GM21723 (cell line): Measurements from ENCODE around the gene SOX30.
A peak's percentile ranks its signal among the peaks of the same experiment; 100 is the strongest.

Source experiments
- ATAC-seq: cut with Tn5 transposase; IDR thresholded peaks from one replicate; pipeline ENCODE4 v1.9.1; 2021; ENCODE audit warnings: mild to moderate bottlenecking, moderate library complexity; ENCODE audit not compliant: unreplicated experiment

SOX30 gene

DNA sequence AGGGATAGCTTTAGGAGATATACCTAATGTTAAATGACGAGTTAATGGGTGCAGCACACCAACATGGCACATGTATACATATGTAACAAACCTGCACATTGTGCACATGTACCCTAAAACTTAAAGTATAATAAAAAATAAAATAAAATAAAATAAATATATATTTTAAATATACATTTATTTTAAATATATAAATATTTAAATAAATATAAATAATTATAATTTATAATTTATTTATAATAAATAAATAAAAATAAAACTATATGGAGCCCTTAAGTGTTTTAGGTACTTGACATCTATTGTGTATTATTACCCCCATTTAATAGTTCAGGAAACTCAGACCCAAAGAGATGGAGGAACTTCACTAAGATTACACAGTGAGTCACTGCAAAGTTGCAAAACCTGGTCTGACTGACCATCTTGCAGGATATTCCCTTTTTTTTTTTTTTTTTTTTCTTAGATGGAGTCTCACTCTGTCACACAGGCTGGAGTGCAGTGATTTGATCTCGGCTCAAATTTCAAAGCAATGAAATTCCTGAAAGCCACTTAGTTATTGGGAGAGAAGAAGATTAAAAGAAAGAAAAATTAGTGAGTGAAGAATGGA, 13.3 kb upstream of the SOX30 start:
- no peak for ATAC-seq

DNA sequence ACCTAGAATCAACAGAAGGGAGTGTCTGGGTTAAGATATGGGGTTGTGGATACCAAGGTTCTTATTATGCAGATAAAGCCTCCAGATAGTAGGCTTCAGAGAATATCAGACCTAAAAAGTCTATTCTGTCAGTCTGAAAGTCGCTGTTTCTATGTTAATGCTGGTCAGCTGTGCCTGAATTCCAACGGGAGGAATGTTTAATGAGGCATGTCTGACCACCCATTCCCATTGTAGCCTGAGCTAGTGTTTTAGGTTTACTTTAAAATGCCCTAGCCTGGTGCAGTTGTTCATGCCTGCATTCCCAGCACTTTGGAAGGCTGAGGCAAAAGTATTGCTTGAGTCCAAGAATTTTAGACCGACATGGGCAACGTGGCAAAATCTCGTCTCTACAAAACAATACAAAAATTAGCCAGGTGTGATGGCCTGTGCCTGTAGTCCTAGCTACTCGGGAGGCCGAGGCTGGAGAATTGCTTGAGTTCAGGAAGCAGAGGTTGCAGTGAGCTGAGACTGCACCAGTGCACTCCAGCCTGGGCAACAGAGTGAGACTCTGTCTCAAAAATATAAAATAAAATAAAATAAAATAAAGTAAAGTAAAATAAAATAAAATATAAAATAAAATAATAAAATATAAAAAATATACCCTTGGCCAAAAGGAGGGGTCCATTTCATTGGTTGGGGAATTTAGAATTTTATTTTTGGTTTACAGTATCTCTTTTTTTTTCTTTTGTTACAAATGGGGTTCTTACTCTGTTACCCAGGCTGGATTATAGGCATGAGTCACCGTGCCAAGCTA, 7.8 kb upstream of the SOX30 start:
- ATAC-seq: no peak

DNA sequence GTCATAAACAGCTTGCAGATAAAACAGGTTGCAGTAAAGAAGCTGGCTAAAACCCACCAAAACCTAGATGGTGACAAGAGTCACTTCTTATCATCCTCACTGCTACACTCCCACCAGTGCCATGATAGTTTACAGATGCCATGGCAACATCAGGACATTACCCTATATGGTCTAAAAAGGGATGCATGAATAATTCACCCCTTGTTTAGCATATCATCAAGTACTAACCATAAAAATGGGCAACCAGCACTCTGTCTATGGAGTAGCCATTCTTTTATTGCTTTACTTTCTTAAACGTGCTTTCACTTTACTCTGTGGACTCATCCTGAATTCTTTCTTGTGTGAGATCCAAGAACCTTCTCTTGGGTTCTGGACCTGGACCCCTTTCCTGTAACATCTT, 6.7 kb upstream of the SOX30 start:
- ATAC-seq: no peak

DNA sequence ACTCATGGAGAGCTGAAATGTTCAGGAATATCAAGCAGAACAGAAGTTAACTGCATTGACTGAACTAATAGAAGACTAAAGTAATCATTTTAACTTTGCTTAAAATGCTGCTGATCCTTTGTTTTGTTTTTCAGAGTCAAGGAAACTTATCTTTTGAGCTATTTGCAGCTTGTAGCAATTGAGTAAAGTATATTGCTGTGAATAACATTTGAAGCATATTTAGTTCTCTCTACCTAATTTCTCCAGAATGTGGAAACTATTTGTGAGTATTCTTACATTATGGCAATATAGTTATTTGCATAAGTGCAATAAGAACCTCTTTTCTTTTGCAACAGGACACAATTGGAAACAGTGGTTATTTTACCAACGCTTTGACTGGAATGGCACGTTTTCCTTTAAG, 5.3 kb upstream of the SOX30 start:
- ATAC-seq: no peak

DNA sequence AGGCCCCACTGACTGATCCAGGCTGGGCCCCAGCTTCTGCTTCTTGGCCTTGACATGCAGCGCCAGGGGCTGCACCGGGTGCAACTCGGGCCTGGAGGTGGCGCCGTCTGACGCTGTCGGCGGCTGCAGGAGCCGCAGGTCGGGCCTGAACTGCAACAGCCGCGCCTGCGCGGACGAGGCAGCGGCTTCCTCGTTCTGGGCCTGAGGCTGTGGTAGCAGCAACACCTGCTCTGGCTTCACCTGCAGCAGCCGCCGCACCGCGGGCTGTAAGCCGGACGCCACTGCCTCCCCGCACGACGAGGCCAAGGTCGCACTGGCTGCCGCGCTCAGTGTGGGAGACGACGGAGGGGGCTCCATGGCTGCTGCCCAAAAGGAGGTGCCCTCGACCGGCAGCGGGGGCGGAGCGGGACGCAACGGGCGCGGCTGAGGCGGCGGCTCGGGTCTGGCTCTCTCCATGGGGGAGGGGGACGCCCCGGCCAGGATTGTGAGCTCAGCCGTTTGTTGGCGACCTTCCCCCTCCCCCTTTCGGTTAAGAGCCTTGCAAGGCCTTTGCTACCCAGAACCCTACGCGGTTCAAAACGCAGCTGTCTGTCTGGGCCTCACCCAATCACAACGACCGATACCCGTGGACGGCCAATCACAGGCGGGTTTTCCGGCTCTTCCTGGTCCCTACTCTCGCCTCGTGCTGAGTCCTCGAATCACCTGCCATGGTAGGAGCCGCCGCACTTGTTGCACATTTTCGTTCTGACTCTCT, 438 bp downstream of the SOX30 start:
- peak; percentile 78 for ATAC-seq

DNA sequence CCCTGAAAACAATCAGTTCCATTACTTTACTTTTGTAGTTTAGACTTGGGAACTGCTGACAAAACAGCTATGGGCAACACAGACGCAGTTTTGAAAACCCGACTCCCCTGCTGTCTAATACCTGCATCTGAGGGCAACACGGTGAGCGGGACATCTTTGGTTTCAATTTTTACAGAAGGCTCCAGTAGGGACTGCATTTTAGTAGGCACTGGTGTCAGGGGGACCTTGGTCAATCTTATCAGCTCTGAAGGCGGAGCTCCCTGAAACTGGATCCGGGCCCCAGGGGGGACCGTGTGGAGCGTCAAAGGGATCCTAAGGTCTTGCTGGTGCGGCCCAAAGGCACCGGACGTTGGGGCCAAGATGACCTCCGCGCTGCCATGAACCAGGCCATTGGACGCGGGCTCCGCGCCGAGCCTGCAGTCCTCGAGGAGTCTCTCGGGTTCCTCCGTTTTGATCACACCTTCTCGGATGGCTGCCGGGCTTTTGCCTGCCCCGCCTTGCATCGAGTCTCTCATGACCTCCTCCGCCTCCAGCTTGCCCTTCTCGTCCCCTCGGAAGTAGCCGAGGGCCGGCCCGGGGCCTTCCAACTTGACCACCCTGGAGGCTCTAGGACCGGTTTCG, 1.1 kb downstream of the SOX30 start:
- ATAC-seq: no peak

DNA sequence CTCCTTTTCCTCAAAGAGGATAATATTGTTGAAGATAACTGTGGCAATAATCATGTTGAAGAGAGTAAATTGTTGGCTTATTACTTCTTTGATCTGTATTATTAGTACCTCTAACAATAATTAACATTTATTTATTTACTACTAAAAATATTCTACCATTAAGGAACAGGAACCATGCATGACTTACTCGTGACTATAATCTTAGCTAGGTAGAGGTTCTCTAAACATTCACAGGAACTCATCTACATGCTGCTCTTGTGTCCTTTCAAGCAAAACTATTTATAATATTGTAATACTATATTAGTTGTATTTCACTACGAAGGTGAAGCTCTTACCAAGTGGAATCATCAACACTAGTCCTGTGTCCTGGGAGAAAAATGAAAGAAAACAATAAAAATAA, 3.1 kb downstream of the SOX30 start:
- ATAC-seq: no peak

DNA sequence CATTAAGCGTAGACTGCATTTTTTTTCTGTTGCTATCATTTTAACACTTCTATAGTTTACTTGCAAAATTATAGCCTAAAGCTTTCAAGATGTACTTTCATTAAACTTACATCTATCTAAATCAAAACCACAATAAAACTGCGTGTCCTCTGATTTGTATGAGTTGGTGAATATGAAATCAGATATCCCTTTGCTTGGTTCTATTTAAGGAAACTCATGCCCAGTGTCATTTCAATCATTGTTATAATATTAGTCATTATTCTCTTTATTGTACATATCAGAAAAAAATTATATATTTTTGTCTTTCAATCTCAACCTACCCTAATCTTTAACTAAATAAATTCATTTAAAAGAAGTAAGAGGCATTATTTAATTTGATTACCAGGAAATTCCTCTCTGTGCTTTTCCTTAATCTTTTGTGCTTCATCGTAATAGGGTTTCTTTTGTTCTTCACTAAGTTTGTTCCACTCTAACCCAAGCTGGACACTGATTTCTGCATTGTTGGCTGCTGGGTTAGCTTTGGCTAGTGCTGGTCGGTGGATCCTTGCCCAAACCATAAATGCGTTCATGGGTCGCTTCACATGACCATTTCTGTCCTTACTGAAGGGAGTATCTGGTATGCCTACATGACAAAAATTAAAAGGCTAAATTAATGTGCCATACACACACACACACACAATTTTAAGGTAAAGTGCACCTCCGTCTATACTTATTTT, 3.8 kb downstream of the SOX30 start:
- ATAC-seq: no peak

DNA sequence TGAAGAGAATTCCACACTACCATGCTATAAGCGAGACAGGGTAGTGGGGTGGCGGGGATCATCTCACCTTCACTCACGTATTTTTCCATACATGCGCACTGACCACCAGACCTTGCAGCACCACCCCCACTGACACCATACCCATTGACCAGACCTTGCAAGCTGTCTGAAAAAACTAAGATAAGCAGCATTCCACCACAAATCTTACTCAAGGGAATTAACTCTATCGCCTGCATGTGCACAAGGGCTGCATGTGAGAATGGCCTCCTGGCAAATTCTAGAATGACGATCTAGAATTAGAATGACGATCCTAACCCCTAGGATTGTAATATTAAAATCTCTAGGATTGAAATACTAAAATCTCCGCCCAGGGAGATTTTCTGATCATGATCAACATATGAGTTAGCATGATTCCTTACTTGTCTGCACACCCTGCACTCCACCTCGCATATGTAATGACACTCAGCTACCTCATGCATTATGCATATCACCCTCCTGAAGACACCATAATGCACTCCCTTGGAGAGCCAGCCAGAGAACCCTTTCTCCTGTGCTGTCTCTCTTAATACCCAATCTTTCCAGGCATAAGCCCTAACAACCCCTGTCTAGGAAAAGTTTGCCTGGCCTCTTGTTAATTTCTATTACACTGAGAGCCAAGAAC, 11.7 kb downstream of the SOX30 start:
- no peak for ATAC-seq

DNA sequence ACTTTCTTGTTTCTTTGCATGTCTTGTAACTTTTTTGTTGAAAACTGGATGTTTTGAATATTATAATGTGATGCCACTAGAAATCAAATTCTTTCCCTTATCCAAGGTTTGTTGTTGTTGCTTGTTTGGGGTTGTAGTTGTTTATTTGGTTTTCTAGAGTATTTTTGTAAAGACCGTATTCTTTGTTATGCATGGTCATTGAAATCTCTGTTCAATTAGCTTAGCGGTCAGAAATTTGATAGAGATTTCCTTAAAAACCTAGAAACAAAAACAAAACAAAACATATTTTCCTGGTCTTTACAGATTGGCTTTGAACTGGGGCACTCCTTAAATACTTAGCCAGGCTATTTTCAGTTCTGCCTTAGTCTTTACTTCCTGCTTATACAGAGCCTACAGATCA, 21.9 kb downstream of the SOX30 start:
- ATAC-seq: no peak

DNA sequence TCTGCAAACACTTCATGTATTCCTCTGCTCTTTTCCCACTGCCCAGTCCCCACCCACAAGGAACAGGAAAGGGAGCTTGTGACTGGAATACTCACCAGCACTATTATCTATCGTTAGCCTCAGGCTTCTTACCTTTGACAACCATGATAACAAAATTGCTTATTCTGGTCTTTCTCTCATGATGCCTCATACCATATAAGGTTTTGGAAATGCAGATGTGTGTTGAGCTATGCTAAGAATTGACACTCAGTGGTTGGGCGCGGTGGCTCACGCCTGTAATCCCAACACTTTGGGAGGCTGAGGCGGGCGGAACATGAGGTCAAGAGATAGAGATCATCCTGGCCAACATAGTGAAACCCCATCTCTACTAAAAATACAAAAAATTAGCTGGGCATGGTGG, 25.4 kb downstream of the SOX30 start:
- ATAC-seq: no peak

DNA sequence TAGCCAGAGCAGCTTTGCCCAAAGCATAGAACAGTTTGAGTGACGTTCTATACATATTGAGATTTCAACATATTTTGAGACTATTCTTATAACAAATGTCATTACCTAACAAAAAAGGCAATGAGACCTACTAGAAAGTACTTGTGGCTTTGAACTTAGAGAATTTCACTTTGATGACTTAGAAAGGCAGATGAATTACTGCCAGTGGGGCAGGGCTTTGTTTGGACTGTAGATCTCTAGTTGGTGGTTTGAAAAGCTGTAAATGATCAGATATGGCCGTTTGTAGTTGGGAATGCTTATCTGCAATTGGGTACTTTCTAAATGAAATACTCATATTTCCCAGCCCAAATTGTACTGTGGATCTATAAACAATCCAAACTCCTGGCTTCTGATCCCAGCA, 28.1 kb downstream of the SOX30 start:
- ATAC-seq: no peak

DNA sequence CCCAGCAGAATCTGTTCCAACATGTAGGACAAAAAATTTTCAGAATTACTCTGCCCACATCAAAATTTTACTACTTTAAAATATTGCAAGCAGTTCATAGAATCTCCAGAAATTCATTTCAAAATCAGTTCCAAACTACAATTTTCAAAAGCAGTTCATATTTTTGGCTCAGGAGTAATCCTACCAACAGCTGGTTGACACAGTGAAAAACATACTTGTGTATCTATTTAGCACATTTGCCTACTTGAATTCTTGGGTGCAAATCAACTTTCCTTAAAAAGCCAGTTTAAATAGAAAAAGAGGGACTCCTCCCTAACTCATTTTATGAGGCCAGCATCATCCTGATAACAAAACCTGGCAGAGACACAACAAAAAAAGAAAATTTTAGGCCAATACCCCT, 31.5 kb downstream of the SOX30 start:
- ATAC-seq: no peak

DNA sequence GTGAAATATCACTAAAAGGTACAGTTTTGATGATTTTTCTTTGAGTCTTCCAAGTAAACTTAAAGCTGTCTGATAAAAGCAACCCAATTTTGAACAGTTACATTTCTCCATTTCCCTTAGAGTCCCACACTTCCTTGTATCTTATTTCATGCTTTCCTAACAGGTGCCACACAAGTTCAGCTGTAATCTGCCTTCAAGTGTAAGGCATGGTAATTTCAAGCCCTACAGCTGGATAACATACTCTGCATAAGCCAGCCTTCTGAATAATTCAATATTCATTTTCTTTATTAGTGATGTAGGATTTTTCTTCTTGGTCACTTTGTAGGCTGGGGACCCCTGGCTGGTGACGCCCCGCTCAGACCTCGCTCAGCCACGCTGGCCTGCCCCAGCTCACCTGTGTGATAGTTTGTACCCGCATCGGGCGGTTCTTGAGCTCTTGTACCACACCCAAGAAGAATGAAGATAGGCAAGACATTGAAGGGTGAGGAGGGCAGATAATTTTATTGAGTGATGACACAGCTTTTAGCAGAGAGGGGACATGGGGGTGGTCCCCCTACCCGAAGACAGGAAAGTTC, 34.0 kb downstream of the SOX30 start:
- no peak for ATAC-seq

DNA sequence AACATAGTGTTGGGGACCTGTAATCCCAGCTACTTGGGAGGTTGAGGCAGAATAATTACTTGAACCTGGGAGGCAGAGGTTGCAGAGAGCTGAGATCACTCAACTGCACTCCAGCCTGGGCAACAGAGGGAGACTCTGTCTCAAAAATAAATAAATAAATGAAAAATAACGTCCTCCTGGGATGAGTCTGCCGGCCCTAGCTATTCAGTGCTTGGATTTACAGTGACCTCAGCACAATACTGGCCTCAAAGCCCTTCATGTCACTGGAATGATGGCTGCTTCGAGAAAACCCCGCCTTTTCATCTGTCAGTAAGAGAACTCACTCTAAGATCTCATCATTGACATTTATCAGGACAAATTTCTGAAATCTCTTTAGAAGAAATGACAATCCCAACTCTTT, 35.5 kb downstream of the SOX30 start:
- ATAC-seq: no peak

DNA sequence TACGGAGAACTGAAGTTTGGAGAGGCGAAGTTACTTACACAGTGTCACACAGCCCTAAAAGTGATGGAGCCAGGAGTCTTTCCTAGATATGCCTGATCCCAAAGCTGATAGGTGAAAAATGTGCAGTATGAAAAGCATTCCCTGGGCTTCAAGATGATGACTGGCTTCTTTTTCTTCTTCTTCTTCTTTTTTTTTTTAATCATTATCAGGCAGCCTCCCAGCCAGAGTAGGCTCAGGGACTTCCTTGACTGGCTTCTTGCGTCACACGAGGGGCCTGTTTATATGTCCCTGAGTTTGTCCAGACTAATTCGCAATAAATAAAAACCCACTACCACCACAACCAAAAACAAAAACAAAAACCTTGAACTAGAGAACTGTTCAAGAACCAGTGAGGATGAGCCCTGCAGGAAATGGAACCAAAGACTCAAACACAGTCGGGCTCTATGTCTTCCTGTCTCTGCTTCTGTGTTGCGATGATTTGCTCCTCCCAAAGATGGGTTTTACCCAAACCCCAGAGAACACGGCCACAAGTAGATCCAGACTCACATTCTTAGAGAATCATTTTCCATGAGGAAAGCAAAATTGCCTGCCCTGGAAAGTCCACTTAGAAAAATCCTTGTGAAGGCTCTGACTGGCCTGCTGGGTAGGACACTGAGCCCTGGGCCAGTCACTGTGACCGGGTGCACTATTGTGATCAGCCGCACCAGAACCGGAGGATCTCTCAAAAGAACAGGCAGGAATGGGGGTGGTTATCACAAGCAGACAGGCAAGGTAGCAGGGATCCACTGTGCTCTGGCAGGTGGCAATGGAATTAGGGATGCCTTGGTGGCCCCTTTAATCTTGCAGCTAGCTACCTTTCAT, 38.6 kb downstream of the SOX30 start:
- ATAC-seq: no peak

DNA sequence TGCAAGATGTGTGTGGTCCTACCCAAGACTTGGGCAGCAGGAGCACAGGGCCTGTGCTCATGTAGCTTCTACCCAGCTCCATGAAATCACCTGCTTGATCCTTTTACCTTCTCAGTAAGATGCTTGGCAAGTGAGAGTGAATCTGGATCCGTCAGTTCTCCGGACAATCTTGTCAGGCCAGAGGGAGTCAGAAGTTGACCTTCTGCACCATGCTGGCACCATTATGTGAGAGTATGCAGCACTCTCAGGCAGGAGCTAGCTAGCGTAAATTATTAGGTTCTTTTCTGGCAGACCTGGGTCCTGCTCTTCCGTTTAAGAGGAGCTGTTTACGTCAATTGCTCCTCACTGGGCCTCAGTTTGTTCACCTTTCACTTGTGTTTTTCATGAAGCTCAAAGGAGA, 39.7 kb downstream of the SOX30 start:
- no peak for ATAC-seq

DNA sequence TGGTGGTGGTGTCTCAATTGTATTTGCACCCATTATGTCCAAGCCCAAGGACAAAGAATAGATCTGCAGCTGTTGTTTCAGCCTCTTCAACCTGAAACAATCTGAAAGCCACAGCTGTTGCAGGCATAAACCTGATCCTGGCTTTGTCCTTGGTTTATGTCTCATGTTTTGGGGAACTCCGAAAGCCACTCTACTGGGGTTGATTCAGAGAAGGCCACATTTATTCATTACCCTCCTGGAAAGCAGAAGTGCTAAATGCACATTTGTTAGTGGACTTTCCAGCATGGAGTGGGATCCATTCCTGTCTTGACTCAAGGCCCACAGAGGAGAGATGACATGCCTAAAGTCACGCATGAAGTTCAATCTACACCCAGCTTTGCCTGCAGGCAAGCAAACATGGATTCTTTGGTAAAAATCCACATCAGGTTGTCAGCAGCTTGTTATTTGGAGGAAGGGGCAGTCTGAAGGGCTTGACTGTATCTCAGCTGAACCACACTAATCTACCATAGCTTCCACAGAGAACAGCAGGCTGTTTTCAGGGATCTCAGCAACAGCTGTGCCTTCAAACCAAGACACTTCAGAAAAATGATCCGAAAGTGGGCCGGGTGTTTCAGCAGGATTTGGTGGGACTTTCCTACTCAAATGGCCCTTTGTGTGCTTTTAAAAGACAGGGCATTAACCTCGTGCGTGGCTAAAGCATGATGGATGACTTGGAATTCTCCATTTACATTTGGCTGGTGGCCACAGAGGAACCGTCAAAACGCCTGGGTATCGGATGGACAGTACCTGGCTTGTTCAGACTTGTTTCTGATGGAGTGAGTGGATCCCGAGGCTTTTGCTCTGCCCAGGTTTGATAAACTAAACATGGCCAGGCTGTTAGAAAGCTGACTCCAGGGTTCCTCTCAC, 40.4 kb downstream of the SOX30 start:
- ATAC-seq: peak; percentile 73
